Fibroblast of skin of right quadriceps (primary cell): ENCODE results near the gene SOD3.

Source experiments
- DNase-seq: peaks from one replicate; pipeline ENCODE4 v3.0.0-alpha.2; 2013

The SOD3 gene, protein sequence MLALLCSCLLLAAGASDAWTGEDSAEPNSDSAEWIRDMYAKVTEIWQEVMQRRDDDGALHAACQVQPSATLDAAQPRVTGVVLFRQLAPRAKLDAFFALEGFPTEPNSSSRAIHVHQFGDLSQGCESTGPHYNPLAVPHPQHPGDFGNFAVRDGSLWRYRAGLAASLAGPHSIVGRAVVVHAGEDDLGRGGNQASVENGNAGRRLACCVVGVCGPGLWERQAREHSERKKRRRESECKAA

DNA sequence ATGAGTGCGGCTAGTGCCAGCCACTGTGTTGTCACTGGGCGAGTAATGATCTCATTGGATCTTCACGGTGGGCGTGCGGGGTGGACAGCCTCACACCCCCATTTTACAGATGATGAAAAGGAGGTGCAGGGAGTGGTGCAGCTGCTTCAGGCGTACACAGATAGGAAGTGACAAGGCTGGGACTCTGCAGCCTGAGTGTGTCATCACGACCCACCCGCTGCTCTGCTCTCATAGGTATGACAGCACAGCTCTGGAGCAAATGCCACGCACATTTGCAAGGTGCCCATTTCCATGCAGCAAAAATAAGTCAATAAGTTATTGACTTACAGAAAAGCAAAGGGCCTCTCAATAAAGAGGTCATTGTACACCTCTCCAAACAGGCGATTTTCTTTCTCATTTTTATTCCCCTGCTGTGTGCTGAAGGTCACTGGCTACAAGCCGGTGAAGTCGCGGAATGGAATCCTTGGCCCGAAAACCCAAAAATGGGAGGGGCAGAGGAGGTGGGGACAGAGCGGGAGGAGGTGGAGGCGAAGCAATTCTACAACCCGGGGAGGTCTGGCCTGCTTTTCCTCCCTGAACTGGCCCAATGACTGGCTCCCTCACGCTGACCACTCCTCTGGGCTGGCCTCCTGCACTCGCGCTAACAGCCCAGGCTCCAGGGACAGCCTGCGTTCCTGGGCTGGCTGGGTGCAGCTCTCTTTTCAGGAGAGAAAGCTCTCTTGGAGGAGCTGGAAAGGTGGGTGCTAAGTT is at the start of gene SOD3:
SOD3 (plus strand) TSS at position 658 of the 750 bp plus-strand sequence. CDS start 3,949 bp downstream, outside the sequence.
- DNase-seq, result peak; percentile 61

DNA sequence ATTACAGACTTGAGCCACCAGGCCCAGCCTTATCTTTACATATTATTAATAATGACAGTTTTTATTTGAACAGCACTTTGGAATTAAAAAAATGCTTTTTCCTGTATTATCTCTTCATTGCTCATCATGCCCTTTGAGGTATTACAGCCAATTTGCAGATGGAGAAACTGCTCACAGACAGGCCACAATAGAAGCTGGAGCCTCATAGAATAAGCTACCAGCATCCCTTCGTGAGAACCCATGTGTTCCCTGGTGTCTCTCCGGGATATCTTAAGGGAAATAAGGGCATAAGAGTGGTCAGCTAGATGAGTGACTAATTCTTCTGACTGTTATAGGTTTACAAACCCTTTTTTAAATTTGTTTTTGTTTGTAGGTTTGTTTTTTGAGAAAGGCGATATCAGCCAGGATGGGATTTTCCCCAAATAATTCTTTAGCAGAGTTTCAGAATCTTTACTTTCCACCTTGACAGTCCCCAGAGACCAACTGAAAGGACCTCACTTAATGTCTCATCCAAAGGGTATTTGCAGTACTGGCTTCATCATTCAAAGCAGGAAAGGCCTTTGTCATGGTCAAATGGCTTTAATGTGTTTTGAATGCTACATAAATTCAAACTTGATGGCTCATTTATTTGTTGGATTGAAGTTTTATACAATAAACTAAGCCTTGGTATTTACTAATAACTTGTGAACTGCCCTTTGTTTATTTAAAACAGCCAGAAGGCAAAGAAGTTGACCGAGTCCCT is 48.0 kb upstream of the SOD3 start:
- no peak for DNase-seq

DNA sequence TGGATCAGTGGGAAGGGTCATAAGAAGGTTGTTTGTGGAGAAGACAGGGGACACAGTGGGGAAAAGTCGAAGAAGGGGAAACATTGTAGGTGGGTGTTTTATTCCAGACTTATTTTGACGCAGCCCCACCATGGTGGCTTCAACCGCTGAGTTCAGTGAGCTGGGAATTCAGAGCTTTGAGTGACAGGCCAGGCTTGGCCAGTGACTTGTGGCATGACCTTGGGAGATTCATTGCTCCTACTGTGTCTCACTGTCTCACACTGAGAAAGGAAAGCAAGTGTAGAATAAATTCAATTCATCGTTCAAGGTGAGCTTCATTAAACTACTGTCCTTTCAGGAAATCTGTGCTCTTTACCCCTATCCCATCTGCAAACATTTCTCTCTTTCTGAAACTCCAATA is 47.4 kb upstream of the SOD3 start:
- no peak for DNase-seq

DNA sequence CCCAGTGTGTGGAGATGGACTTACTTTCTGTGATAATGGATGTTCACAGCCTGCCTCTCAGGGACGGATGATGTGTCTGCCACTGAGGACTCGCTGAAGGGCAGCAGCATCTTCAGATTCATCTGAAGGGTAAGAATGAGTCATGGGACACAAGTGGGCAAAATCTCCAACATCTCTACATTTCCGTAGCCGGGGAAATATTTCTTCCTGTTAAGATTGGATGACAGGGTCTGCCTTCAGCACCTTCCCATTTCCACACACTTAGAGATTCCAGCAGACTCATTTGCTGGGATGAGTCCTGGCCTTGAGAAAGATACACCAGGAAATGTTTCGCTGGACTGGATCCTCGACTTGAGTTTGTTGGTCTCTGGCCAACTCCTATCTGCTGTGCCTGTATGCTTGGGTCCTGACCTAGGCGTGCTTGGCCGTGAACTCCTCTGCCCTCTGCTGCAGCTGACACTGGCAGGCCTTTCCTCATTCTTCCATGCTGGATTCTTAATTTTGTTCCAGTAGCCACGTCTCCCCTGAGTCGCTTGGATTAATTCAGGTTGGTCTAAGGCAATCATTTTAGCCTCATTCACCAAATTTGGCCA is 46.5 kb upstream of the SOD3 start:
- DNase-seq, result no peak

DNA sequence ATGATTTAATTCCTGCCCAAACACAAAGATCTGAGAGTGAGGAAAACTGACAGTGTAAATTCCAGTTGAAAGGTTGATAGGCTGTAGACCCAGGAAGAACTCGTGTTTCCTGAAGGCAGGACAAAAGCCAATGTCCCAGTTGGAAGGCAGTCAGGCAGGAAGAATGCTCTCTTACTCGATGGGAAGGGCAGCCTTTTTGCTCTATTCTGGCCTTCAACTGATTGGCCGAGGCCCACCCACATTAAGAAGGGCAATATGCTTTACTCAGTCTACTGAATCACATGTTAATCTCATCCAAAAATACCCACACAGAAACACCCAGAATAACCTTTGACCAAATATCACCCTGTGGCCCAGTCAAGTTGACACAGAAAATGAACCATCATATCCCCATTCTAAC is 45.3 kb upstream of the SOD3 start:
- DNase-seq, result no peak

DNA sequence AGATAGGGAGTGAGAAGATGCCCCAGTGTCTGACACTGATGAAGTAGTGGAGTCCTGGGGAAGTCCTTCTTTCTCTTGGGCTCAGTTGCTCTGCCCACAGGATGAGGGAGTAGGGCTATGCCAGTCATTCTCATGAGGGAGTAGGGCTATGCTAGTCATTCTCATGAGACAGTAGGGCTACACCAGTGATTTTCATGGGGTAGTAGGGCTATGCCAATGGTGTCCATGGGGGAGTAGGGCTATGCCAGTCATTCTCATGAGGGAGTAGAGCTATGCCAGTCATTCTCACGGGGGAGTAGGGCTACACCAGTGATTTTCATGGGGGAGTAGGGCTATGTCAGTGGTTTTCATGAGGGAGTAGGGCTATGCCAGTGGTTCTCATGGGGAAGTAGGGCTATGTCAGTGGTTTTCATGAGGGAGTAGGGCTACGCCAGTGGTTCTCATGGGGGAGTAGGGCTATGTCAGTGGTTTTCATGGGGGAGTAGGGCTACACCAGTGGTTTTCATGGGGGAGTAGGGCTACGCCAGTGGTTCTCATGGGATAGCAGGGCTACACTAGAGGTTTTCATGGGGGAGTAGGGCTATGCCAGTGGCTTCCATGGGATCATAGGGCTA is 43.3 kb upstream of the SOD3 start:
- DNase-seq, result no peak

DNA sequence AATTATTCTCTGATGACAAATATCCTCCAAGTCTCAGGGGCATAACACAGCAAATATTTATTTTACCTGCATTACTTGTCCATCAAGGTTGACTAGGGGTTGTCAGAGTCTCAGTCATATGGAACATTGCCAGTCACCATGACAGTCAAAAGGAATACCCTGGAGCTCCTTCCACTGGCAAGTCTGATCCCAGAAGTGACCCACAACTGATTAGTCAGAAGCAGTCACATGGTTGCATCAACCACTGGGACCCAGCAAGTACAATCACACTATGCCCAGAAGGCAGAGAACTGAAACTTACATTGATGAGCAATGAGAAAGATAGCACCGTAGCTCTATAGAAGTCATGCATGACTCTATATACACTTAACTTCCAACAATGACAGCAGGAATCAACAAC is 41.9 kb upstream of the SOD3 start:
- peak; percentile 20 for DNase-seq

DNA sequence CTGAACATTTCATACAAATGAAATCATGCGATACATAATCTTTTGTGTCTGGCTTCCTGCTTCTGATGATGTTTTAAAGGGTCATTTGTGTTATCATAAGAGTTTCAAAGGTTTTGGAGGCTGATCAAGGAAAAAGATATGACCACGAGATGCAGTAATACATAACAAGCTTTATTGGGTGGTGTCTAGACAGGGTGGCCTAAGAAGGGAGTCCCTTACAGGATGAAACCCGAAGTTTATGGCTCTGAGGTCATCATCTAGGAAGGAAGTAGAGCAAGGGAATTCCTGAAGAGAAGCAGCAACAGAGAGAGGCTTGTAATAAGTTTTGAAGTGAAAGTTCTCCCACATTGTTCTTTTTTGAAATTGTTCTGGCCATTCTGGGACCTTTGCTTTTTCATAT is 40.8 kb upstream of the SOD3 start:
- DNase-seq, result no peak

DNA sequence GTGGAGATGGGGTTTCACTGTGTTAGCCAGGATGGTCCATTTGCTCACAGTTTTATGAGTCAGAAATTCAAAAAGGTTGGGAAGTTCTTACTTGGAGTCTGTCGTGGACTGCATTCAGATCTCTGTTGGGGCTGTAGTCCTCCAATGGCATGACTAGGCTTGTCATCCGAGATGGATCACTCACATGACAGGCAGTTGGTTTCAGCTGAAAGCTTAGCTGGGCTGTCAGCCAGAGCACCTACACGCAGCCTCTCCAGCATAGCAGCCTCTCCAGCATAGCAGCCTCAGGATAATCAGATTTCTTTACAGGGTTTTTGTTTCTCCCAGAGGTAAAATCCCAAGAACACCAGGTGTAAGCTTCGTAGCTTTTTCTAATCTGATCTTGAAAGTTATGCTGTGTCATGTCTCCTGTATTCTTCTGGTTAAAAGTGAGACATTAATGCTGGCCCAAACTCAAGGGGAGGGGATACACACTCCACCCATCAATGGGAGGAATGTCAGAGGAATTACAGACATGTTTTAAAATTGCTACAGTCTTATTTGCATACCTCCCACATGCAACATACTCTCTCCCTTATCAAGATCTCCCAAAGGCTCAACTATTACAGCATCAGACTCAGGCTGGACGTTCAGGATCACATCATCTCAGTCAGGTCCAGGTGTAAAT is 31.6 kb upstream of the SOD3 start:
- peak; percentile 70 for DNase-seq

DNA sequence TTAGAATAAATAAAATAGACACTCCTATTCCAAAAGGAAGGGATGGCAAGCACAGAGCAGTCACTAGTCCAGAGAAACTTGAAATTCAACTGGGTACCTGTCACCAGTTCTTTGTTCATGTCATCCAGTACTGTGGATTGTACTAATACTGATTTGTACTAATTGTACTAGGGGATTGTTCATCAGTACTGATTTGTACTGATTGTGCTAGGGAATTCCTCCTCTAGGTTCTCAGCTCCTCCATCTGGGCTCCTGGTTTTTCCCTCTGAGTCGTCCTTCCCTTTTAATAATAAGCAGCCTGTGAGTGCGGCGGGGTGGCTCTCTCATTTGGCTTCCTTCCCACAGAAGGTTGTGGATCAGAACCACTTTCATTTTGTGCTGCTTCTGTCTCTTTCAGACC is 31.0 kb upstream of the SOD3 start:
- DNase-seq, result no peak

DNA sequence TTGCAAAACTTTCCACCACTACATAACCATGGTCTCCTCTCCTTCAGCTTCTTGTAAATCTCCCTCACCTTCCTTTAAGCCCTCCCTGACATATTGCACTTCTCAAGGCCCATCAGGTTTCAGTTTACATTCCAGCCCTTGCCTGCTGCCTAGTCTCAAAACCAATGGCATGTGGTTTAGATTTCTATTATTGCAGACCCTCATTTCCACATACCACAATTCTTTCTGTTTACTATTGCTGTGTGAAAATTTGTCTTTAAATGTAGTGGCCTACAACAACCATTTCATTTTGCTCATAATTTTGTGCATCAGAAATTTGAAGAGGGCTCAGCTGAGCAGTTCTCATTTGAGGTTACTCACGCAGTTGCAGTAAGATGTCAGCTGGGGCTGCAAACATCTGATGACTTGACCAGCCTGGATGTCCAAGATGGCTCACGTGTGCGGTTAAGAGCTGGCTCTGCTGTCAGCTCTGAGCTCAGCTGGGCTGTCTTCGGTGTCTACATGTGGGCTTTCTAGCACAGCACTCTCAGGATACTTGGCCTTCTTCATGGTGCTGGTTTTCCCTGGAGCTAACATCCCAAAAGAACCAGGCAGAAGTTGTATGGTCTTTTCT is 29.9 kb upstream of the SOD3 start:
- DNase-seq, result peak; percentile 54

DNA sequence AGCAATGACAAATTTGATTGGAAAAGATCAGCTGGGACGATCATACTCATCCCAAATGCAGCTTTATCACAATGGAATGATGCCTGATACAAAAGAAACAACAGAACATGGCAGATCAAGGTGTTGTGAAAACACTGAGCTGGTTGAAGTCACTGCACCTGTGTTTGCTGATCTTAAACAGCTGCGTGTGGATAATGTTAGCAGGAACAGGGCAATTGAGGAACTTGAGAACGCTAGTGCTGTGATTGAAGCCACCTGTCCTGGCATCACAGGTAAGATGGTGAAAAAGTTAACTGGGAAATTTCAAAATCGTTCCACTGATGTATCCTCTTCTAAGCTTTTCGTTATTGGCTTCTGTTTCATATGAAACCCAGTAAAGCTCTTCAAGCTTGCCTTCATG is 27.4 kb upstream of the SOD3 start:
- no peak for DNase-seq

DNA sequence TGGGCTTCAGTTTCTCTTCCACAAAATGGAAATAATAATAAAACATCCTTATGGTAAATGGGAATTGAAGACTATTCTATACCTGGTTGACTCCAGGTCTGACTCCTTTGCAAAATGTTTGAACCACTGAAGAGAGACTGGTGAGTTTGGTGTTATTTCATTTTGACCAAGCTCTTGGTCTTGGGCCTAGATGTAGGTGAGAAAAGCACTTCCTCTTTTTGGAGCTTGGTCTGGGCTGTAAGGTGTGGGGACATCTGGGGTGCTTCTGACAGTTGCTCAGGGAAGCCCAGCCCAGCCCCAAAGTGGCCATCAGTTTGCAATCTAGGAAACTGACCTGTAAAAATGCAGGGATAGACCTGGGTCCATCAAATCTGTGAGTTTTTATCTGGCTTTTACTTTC is 26.8 kb upstream of the SOD3 start:
- DNase-seq, result no peak

DNA sequence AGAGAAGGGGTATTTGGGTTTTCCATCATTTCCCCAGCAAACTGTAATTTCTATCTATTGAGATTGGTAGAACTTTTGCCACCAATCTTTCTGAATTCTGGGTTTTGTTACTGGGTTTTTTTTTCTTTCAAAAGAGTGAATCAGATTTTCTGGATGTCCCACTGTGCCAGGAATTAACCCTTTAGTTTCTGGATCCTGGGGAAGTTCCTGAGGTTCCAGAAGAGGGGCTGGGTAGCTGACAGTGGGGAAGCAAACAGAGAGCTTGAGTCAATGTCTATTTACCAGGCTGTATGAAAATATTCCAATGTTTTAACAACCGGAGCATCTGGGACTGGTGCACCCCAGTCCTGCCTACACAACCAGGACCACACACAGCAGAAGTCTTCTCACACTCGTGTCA is 25.8 kb upstream of the SOD3 start:
- no peak for DNase-seq

DNA sequence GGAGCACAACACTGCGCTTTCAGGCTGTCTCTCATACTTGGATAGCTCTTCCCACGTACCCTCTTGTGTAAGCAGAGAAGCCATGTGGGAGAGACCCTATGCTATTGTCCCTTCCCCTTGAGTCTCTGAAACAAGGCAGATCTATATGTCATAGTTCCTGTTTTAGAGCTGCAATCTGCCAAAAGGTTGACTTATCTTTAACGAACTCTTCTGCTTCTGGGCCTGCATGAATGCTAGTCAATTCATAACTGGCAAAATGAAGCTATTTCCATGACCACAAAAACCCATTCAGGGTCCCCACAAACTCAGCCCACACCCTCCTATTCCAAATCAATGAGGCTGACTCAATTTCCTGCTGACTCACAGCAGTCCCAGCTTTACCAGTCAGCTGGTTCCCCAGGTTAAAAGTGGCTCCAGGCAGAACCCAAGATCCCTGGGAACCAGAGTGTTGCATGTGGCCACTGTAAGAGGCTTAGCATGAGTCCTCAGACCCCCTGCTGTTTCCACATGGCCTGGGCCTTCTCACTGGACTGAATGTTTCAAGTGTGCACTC is 25.3 kb upstream of the SOD3 start:
- peak; percentile 95 for DNase-seq

DNA sequence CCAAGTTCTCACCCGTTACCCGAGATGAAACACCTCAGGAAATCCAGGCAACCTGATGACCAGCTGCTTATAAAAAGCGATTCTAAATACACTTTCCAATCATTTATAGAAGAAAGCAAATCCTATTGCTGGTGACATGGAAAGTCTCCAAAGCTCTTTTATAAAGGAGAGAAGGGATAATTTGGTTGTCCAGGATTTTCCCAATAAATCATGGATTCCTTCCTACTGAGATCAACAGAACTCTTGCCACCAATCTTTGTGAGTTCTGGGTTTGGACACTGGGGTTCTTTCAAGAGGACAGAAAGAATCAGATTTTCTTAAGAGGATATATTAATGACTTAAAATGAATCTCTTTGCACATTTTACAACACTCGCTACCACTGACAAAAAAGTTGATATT is 24.7 kb upstream of the SOD3 start:
- DNase-seq, result no peak

DNA sequence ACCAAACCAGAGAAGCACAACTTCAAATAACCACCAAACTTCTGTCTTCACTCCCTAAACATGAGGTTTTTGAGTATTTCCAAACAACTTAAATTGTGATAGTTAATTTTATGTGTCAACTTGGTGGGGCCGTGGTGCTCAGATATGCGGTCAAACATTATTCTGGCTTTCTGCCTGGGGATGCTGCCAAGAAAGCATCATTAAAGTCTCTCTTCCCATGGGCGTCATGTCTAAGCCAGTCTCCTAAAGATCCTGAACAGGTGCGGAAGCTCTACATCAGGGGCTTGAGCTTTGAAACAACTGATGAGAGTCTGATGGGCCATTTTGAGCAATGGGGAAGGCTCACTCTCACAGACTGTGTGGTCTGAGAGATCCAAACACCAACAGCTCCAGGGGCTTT is 24.1 kb upstream of the SOD3 start:
- DNase-seq, result peak; percentile 72

DNA sequence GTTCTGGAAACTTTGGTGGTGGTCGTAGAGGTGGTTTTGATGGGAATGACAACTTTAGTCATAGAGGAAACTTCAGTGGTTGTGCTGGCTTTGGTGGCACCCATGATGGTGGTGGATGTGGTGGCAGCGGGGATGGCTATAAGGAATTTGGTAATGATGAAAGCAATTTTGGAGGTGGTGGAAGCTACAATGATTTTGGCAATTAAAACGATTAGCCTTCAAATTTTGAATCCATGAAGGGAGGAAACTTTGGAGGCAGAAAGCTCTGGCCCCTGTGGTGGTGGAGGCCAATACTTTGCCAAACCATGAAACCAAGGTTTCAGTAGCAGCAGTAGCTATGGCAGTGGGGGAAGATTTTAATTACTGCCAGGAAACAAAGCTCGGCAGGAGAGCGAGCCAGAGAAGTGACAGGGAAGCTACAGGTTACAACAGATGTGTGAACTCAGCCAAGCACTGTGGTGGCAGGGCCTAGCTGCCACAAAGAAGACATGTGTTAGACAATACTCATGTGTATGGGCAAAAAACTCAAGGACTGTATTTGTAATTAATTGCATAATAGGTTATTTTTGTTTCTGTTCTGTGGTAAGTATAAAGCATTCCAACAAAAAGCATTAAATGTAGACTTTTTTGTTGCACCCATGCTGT is 23.2 kb upstream of the SOD3 start:
- no peak for DNase-seq

DNA sequence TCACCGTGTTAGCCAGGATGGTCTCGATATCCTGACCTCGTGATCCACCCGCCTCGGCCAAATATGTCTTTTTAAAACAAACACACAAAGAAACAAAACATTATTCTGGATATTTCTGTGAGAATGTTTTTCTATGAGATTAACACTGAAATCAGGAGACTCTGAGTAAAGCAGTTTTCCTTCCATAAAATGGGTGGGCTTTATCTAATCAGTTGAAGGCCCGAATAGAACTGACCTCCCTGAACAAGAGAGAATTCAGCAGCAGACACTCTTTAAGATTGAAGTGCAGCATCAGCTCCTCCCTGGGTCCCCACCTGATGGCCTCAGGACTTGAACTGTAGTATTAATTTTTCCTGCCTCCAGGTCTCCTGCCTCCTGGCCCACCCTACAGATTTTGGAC is 22.4 kb upstream of the SOD3 start:
- no peak for DNase-seq

DNA sequence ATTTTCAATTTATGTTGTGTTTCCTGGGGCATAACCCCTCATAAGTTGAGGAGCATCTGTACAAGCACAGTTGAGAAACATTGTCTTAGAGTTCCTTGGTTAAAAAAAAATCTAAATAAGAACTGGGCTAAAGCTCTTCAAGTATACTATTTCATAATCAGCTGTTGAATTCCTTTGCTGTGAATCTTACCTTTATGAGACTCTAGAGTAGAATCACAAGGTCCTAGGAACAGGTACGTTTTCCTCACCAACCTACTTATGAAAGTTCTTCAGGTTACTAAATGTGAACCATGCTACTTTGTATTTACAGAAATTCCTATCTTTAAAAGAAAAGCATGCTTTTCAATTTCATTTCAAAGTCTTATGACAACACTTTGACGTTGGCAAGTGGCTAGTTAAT is 20.9 kb upstream of the SOD3 start:
- DNase-seq, result no peak

DNA sequence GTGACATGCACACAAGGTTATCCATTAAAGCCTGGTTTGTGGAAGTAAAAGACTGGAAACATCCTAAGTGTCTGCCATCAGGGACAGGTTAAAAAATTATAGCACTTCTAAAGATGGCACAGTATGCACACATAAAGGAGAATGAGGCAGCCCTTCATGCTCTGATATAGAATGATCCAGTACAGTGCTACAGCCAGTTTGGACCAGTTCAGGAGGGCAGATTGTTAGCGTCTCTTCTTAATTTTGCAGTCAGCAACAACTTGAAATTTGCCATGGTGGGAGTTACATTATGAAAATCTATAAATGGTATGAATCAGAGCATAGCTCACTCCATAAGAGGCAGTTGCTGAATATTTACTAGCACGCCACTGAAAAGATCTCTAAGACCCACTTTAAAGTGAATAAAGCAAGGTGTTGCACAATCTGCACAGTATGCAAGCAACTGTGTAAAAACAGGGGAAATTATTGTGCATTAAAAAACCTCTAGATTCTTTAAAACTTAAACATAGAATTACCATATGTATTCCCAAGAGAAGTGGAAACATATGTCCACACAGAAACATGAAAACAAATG is 20.3 kb upstream of the SOD3 start:
- peak; percentile 87 for DNase-seq
